ENCODE measurements around the gene SEPTIN1.

Gene SEPTIN1

GRCh38 chr16:30335028-30335597, 47.2 kb downstream of the SEPTIN1 start:
- DNase-seq: peak; percentile 67

GRCh38 chr16:30334473-30334989, 47.8 kb downstream of the SEPTIN1 start:
- peak; percentile 77 for DNase-seq
